ENCODE measurements around the gene TAS2R5.
"Not testable (repeated sequence)": the region's sequence is repeated elsewhere in the genome, so short reads cannot be mapped to it uniquely, and the experiment has no call there.

TAS2R5 gene

DNA sequence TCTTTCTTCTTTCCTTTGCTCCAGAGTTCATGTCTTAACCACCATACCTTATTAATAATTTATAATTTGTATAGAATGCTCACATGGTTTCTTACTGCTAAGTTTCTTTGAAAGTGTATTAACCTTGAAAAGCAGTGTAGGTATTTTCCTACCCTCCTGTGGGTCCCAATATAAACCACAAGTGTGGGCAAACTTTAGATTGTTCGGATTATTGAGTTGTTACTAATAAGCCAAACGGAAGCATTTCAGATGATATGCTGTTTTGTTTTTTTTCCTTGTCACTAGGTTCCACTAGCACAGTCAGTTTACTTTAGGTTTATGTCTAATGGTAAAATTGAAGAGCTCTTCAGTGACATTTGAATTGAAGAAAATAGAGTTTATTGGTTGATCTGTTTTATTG lies 41.6 kb upstream of the TAS2R5 start:
- H3K27me3 ChIP-seq (ENCODE audit: low read length): no peaks in the 10 kb centered on the region
- no peak overlapping the region for H3K4me3 ChIP-seq (ENCODE audit: insufficient read depth, low read length, poor library complexity, severe bottlenecking)
- H3K9me2 ChIP-seq (replicated peaks; ENCODE audit: insufficient read depth, low read length): no peaks in the 10 kb centered on the region
- H3K4me2 ChIP-seq (ENCODE audit: low read depth, low read length, poor library complexity, severe bottlenecking): no peak overlapping the region
- H3K36me3 ChIP-seq (ENCODE audit: low read length): peaks cover 89% of the 10 kb centered on the region
- no peak overlapping the region for H2AFZ ChIP-seq (ENCODE audit: low read depth, low read length, severe bottlenecking)
- H3K9me3 ChIP-seq (ENCODE audit: insufficient read depth, low read length): peaks cover 16% of the 10 kb centered on the region; the same call in 1 of the 2 replicates
- TF ChIP-seq, protein P1, sequence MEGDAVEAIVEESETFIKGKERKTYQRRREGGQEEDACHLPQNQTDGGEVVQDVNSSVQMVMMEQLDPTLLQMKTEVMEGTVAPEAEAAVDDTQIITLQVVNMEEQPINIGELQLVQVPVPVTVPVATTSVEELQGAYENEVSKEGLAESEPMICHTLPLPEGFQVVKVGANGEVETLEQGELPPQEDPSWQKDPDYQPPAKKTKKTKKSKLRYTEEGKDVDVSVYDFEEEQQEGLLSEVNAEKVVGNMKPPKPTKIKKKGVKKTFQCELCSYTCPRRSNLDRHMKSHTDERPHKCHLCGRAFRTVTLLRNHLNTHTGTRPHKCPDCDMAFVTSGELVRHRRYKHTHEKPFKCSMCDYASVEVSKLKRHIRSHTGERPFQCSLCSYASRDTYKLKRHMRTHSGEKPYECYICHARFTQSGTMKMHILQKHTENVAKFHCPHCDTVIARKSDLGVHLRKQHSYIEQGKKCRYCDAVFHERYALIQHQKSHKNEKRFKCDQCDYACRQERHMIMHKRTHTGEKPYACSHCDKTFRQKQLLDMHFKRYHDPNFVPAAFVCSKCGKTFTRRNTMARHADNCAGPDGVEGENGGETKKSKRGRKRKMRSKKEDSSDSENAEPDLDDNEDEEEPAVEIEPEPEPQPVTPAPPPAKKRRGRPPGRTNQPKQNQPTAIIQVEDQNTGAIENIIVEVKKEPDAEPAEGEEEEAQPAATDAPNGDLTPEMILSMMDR (IDR thresholded peaks at IDR 0.05; ENCODE audit: insufficient read depth, low read length, poor library complexity, severe bottlenecking): no peak
- no peak for TF ChIP-seq EZH2phosphoT487 (conservative IDR thresholded peaks at IDR 0.05; ENCODE audit: low read length)
- H3K9ac ChIP-seq (ENCODE audit: low read length): no peak overlapping the region
- H3K79me2 ChIP-seq (ENCODE audit: insufficient read depth, low read length): peaks cover under 1% of the 10 kb centered on the region; the same call in 1 of the 2 replicates
- H4K20me1 ChIP-seq (ENCODE audit: low read depth, low read length): no peaks in the 10 kb centered on the region
- no peak overlapping the region for H3K27ac ChIP-seq (ENCODE audit: low read depth, low read length)
- H3F3A ChIP-seq (ENCODE audit: insufficient read depth): 0 out of 2 replicates have a peak, but pooled peaks cover 7% of the 10 kb centered on the region

DNA sequence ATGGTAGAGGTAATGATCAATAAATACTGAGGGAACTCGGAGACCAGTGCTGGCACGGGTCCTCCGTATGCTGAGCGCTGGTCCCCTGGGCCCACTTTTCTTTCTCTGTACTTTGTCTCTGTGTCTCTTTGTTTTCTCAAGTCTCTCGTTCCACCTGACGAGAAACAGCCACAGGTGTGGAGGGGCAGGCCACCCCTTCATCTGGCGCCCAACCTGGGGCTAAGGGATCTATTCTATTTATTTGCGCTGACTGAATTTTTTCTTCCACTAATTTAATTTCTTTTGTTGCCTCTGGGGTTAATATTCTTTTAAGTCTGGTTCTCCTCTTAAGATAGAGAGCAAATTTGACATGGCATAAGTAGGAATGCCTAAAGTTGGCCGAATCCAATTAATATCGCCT lies 38.1 kb upstream of the TAS2R5 start:
- not testable (repeated sequence) for H2AFZ ChIP-seq (ENCODE audit: low read depth, low read length, severe bottlenecking); H3K79me2 ChIP-seq (ENCODE audit: insufficient read depth, low read length); H3K4me3 ChIP-seq (ENCODE audit: insufficient read depth, low read length, poor library complexity, severe bottlenecking); H3K27ac ChIP-seq (ENCODE audit: low read depth, low read length); H3F3A ChIP-seq (ENCODE audit: insufficient read depth); H3K27me3 ChIP-seq (ENCODE audit: low read length); H3K4me2 ChIP-seq (ENCODE audit: low read depth, low read length, poor library complexity, severe bottlenecking); H3K9me2 ChIP-seq (replicated peaks; ENCODE audit: insufficient read depth, low read length); H4K20me1 ChIP-seq (ENCODE audit: low read depth, low read length); H3K9ac ChIP-seq (ENCODE audit: low read length)
- peaks cover 16% of the 10 kb centered on the region; the same call in 1 of the 2 replicates for H3K9me3 ChIP-seq (ENCODE audit: insufficient read depth, low read length)
- peaks cover 62% of the 10 kb centered on the region for H3K36me3 ChIP-seq (ENCODE audit: low read length)

DNA sequence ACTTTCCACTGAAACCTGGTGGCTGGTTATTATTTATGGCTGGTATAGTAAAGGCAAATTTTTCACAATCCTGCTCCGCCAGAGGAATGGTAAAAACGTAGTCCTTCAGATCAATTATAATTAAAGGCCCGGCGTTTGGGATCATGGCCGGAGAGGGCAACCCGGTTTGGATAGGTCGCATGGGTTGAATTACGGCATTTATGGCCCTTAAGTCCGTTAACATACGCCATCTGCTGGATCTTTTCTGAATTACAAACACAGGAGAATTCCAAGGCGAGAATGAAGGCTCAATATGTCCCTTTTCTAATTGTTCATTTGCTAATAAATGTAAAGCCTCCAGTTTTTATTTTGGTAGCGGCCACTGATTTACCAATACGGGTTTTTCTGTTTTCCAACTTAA lies 37.4 kb upstream of the TAS2R5 start:
- no peaks in the 10 kb centered on the region for H4K20me1 ChIP-seq (ENCODE audit: low read depth, low read length)
- no peak overlapping the region for H2AFZ ChIP-seq (ENCODE audit: low read depth, low read length, severe bottlenecking)
- no peaks in the 10 kb centered on the region for H3K27me3 ChIP-seq (ENCODE audit: low read length)
- no peak overlapping the region for H3K9ac ChIP-seq (ENCODE audit: low read length)
- H3K9me3 ChIP-seq (ENCODE audit: insufficient read depth, low read length): peaks cover 16% of the 10 kb centered on the region; the same call in 1 of the 2 replicates
- no peak overlapping the region for H3K4me3 ChIP-seq (ENCODE audit: insufficient read depth, low read length, poor library complexity, severe bottlenecking)
- H3F3A ChIP-seq (ENCODE audit: insufficient read depth): 0 out of 2 replicates have a peak, but pooled peaks cover 4% of the 10 kb centered on the region
- H3K4me2 ChIP-seq (ENCODE audit: low read depth, low read length, poor library complexity, severe bottlenecking): no peak overlapping the region
- no peaks in the 10 kb centered on the region for H3K9me2 ChIP-seq (replicated peaks; ENCODE audit: insufficient read depth, low read length)
- no peak for TF ChIP-seq EZH2phosphoT487 (conservative IDR thresholded peaks at IDR 0.05; ENCODE audit: low read length)
- TF ChIP-seq, protein P1 (IDR thresholded peaks at IDR 0.05; ENCODE audit: insufficient read depth, low read length, poor library complexity, severe bottlenecking): peak; percentile 14
- H3K79me2 ChIP-seq (ENCODE audit: insufficient read depth, low read length): no peaks in the 10 kb centered on the region
- no peak overlapping the region for H3K27ac ChIP-seq (ENCODE audit: low read depth, low read length)
- H3K36me3 ChIP-seq (ENCODE audit: low read length): peaks cover 64% of the 10 kb centered on the region

DNA sequence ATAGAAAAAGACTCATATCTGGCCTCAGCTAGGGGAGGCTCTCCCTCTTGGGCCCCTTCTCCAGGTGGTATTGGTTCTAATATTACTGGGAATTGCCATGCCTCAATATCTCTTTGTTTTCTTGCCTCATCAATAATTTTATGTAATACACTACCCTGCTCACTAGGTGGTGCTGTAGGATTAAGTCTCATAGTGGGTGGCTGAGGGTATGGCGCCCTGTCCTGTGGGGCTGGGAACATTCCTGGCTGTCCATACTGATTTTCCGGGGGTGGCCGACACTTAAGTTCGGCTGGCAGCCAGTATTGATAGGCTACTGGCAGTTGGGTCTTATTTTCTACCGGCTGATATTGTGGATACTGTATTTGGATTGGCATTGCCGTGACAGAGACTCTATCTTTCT lies 35.1 kb upstream of the TAS2R5 start:
- no peak overlapping the region for H3K4me3 ChIP-seq (ENCODE audit: insufficient read depth, low read length, poor library complexity, severe bottlenecking)
- peaks cover 14% of the 10 kb centered on the region; the same call in 1 of the 2 replicates for H3K9me3 ChIP-seq (ENCODE audit: insufficient read depth, low read length)
- no peaks in the 10 kb centered on the region for H3K79me2 ChIP-seq (ENCODE audit: insufficient read depth, low read length)
- TF ChIP-seq EZH2phosphoT487 (conservative IDR thresholded peaks at IDR 0.05; ENCODE audit: low read length): no peak
- TF ChIP-seq, protein P1 (IDR thresholded peaks at IDR 0.05; ENCODE audit: insufficient read depth, low read length, poor library complexity, severe bottlenecking): peak; percentile 28
- H3K36me3 ChIP-seq (ENCODE audit: low read length): peaks cover 49% of the 10 kb centered on the region
- no peak overlapping the region for H3K9ac ChIP-seq (ENCODE audit: low read length)
- no peaks in the 10 kb centered on the region for H3K27me3 ChIP-seq (ENCODE audit: low read length)
- no peak overlapping the region for H2AFZ ChIP-seq (ENCODE audit: low read depth, low read length, severe bottlenecking)
- H3K9me2 ChIP-seq (replicated peaks; ENCODE audit: insufficient read depth, low read length): no peaks in the 10 kb centered on the region
- H3F3A ChIP-seq (ENCODE audit: insufficient read depth): 0 out of 2 replicates have a peak, but pooled peaks cover under 1% of the 10 kb centered on the region
- no peak overlapping the region for H3K4me2 ChIP-seq (ENCODE audit: low read depth, low read length, poor library complexity, severe bottlenecking)
- no peak overlapping the region for H3K27ac ChIP-seq (ENCODE audit: low read depth, low read length)
- H4K20me1 ChIP-seq (ENCODE audit: low read depth, low read length): no peaks in the 10 kb centered on the region

All from SU-DHL-6 (cell line).